Astrocyte (in vitro differentiated cells and primary cell): ENCODE data around the gene RC3H1. TPM values are rescaled to one million over a fixed set of nuclear protein-coding genes. Genes with fewer than 3 reads are reported as not detected.

ENCODE experiments used
- DNase-seq: peaks from one replicate; pipeline ENCODE4 v3.0.0-alpha.2; 2010; ENCODE audit warnings: low read depth
- FAIRE-seq: peaks from 2 replicates; lab custom pipeline; 2011; peaks lifted over from hg19 to GRCh38; lab: Jason Lieb, UNC
- H2AFZ ChIP-seq: 2 replicates; pipeline ENCODE4 v1.6.0; 2012; ENCODE audit warnings: low read depth, low read length, inconsistent platforms
- H3K27ac ChIP-seq: 2 replicates; pipeline ENCODE4 v1.5.1; 2011; ENCODE audit warnings: low read depth, low read length, inconsistent platforms
- H3K27me3 ChIP-seq: 2 replicates; pipeline ENCODE4 v1.6.0; 2011; ENCODE audit warnings: low read length, inconsistent platforms; ENCODE audit not compliant: insufficient read depth
- H3K36me3 ChIP-seq: 2 replicates; pipeline ENCODE4 v1.5.1; 2011; ENCODE audit warnings: low read length, inconsistent platforms; ENCODE audit not compliant: insufficient read depth
- H3K4me1 ChIP-seq: 2 replicates; pipeline ENCODE4 v1.5.1; 2011; ENCODE audit warnings: low read length, inconsistent platforms; ENCODE audit not compliant: insufficient read depth
- H3K4me2 ChIP-seq: 2 replicates; pipeline ENCODE4 v1.6.0; 2012; ENCODE audit warnings: low read length, inconsistent platforms
- H3K4me3 ChIP-seq: 2 replicates; pipeline ENCODE4 v1.5.1; 2011; ENCODE audit warnings: low read depth, mild to moderate bottlenecking, low read length, inconsistent platforms; ENCODE audit not compliant: insufficient read depth
- H3K79me2 ChIP-seq: 2 replicates; pipeline ENCODE4 v1.6.0; 2012; ENCODE audit warnings: mild to moderate bottlenecking, low read length, inconsistent platforms; ENCODE audit not compliant: insufficient read depth
- H3K9ac ChIP-seq: 2 replicates; pipeline ENCODE4 v1.6.0; 2012; ENCODE audit warnings: mild to moderate bottlenecking, low read length, inconsistent platforms
- H3K9me3 ChIP-seq: 2 replicates; pipeline ENCODE4 v1.5.1; 2012; ENCODE audit warnings: low read depth, mild to moderate bottlenecking, low read length, inconsistent platforms; ENCODE audit not compliant: insufficient read depth
- H4K20me1 ChIP-seq: 2 replicates; pipeline ENCODE4 v1.6.0; 2012; ENCODE audit warnings: low read length, inconsistent platforms; ENCODE audit not compliant: insufficient read depth
- H3K27ac Mint-ChIP-seq: one replicate; pipeline ENCODE4 v1.8.0; 2021; ENCODE audit warnings: mild to moderate bottlenecking, mixed read lengths; ENCODE audit not compliant: unreplicated experiment
- H3K27me3 Mint-ChIP-seq: one replicate; pipeline ENCODE4 v1.8.0; 2021; ENCODE audit warnings: low read depth, mixed read lengths; ENCODE audit not compliant: unreplicated experiment
- H3K36me3 Mint-ChIP-seq: one replicate; pipeline ENCODE4 v1.8.0; 2021; ENCODE audit warnings: low read depth, mixed read lengths; ENCODE audit not compliant: unreplicated experiment
- H3K4me1 Mint-ChIP-seq: one replicate; pipeline ENCODE4 v1.8.0; 2021; ENCODE audit warnings: low read depth, mixed read lengths; ENCODE audit not compliant: unreplicated experiment
- H3K4me3 Mint-ChIP-seq: one replicate; pipeline ENCODE4 v1.8.0; 2021; ENCODE audit warnings: mild to moderate bottlenecking, moderate library complexity, mixed read lengths; ENCODE audit not compliant: unreplicated experiment
- H3K9me3 Mint-ChIP-seq: one replicate; pipeline ENCODE4 v1.8.0; 2021; ENCODE audit warnings: mild to moderate bottlenecking, mixed read lengths; ENCODE audit not compliant: unreplicated experiment
- EZH2 ChIP-seq: IDR thresholded peaks from 2 replicates; pipeline ENCODE4 v1.6.1; 2012; ENCODE audit warnings: mild to moderate bottlenecking, low read length, inconsistent platforms; ENCODE audit not compliant: insufficient read depth
- total RNA-seq: library from RNA; stranded (reverse); gene quantifications from 2 replicates; pipeline ENCODE4 v1.2.1, GENCODE V29; 2021
- TF ChIP-seq, protein P1 (sequence below): IDR thresholded peaks from 2 replicates; pipeline ENCODE4 v1.5.1; 2011; ENCODE audit warnings: low read depth, mild to moderate bottlenecking, inconsistent platforms, low read length, moderate library complexity; ENCODE audit not compliant: insufficient read depth

The RC3H1 gene
- total RNA-seq, 1 donor from 2014 or later = 38.1 TPM

DNA sequence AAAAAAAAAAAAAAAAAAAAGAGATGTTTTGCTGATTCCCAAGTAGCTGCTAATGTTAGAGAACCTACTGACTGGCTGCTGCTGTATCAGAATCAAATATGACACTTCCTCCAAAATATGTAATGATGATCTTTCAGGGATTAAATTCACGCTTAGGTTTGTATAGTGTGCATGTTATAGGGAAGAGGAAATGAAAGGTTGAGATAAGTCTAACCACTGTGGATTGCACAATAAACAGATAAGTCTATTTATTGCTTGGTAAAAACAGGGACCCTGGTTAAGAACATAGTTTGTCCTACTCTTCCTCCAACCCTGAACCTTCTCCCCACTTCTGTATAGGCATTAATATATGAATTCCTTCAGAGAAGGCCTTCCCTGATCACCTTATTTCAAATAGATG is 13.2 kb downstream of the RC3H1 start:
- no peak for DNase-seq
- H3K36me3 ChIP-seq = peaks cover 3% of the 10 kb centered on the region
- no peak for FAIRE-seq
- H3K4me2 ChIP-seq = no peak overlapping the region
- peaks cover 95% of the 10 kb centered on the region for H3K79me2 ChIP-seq
- peaks cover 6% of the 10 kb centered on the region for H3K36me3 Mint-ChIP-seq
- H3K4me3 ChIP-seq = no peak overlapping the region
- H3K27ac ChIP-seq = no peak overlapping the region
- H3K4me1 Mint-ChIP-seq = peaks cover 12% of the 10 kb centered on the region
- no peak overlapping the region for H3K9ac ChIP-seq
- H4K20me1 ChIP-seq = peaks cover 86% of the 10 kb centered on the region
- H3K4me1 ChIP-seq = no peaks in the 10 kb centered on the region
- H3K27ac Mint-ChIP-seq = no peak overlapping the region
- no peaks in the 10 kb centered on the region for H3K27me3 Mint-ChIP-seq
- no peak overlapping the region for H2AFZ ChIP-seq
- no peaks in the 10 kb centered on the region for H3K9me3 ChIP-seq
- TF ChIP-seq, protein P1, sequence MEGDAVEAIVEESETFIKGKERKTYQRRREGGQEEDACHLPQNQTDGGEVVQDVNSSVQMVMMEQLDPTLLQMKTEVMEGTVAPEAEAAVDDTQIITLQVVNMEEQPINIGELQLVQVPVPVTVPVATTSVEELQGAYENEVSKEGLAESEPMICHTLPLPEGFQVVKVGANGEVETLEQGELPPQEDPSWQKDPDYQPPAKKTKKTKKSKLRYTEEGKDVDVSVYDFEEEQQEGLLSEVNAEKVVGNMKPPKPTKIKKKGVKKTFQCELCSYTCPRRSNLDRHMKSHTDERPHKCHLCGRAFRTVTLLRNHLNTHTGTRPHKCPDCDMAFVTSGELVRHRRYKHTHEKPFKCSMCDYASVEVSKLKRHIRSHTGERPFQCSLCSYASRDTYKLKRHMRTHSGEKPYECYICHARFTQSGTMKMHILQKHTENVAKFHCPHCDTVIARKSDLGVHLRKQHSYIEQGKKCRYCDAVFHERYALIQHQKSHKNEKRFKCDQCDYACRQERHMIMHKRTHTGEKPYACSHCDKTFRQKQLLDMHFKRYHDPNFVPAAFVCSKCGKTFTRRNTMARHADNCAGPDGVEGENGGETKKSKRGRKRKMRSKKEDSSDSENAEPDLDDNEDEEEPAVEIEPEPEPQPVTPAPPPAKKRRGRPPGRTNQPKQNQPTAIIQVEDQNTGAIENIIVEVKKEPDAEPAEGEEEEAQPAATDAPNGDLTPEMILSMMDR = no peak
- no peak for TF ChIP-seq EZH2
- H3K4me3 Mint-ChIP-seq = no peak overlapping the region
- H3K27me3 ChIP-seq = no peaks in the 10 kb centered on the region
- H3K9me3 Mint-ChIP-seq = no peaks in the 10 kb centered on the region

GRCh38 chr1:174008269-174008668 is 13.9 kb downstream of the RC3H1 start:
- H3K79me2 ChIP-seq = peaks cover 94% of the 10 kb centered on the region
- H3K27ac ChIP-seq = no peak overlapping the region
- Mint-ChIP-seq H3K4me3 (no peak overlapping the region), H3K36me3 (peaks cover 6% of the 10 kb centered on the region), H3K27ac (no peak overlapping the region), H3K9me3 (no peaks in the 10 kb centered on the region), H3K27me3 (no peaks in the 10 kb centered on the region), H3K4me1 (peaks cover 9% of the 10 kb centered on the region)
- H3K4me3 ChIP-seq = no peak overlapping the region
- H3K9me3 ChIP-seq = no peaks in the 10 kb centered on the region
- H4K20me1 ChIP-seq = peaks cover 83% of the 10 kb centered on the region
- H2AFZ ChIP-seq = no peak overlapping the region
- DNase-seq (no peak), FAIRE-seq (no peak)
- H3K27me3 ChIP-seq = no peaks in the 10 kb centered on the region
- H3K36me3 ChIP-seq = peaks cover 3% of the 10 kb centered on the region
- no peak for TF ChIP-seq EZH2
- TF ChIP-seq, protein P1 = no peak
- no peak overlapping the region for H3K4me2 ChIP-seq
- H3K4me1 ChIP-seq = no peaks in the 10 kb centered on the region
- H3K9ac ChIP-seq = no peak overlapping the region

DNA sequence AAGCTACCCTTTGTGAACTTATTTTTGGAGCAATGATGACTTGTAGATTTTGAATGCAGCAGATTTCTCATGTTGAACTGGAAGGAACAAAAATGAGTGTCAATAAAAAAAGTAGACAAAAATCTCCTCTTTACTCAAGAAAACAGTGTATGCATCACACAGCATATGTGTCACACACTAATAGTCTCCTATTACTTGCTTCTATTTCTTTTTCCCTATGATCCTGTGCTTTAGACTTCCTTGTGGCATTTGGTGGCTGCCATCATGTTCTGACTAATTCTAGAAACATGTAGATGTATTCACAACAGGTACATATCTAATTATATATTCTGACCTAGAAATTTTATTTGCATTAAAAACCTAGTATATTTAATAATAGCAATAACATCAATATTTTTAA is 14.3 kb downstream of the RC3H1 start:
- no peaks in the 10 kb centered on the region for H3K27me3 Mint-ChIP-seq
- no peak for FAIRE-seq
- TF ChIP-seq, protein P1 = no peak
- no peak for TF ChIP-seq EZH2

More for the DNA sequence above, 14.3 kb downstream of the RC3H1 start:
- no peaks in the 10 kb centered on the region for H3K9me3 ChIP-seq
- no peak overlapping the region for H3K4me3 ChIP-seq
- H2AFZ ChIP-seq = no peak overlapping the region
- no peak overlapping the region for H3K4me2 ChIP-seq
- H3K27ac Mint-ChIP-seq = peak overlapping the region; percentile 30
- no peak for DNase-seq
- peaks cover 94% of the 10 kb centered on the region for H3K79me2 ChIP-seq
- peak overlapping the region; percentile 18 for H3K27ac ChIP-seq
- H3K9me3 Mint-ChIP-seq = no peaks in the 10 kb centered on the region
- no peak overlapping the region for H3K9ac ChIP-seq
- peaks cover 84% of the 10 kb centered on the region for H4K20me1 ChIP-seq
- H3K4me1 Mint-ChIP-seq = peaks cover 9% of the 10 kb centered on the region
- no peaks in the 10 kb centered on the region for H3K4me1 ChIP-seq
- peaks cover 3% of the 10 kb centered on the region for H3K36me3 ChIP-seq
- peaks cover 6% of the 10 kb centered on the region for H3K36me3 Mint-ChIP-seq
- H3K27me3 ChIP-seq = no peaks in the 10 kb centered on the region
- no peak overlapping the region for H3K4me3 Mint-ChIP-seq
